Smooth muscle cell of the brain vasculature (primary cell): Measurements from ENCODE around the gene SDC1.

Source experiments
- DNase-seq: peaks from one replicate; pipeline ENCODE4 v3.0.0-alpha.2; 2012; ENCODE audit warnings: low read depth, low spot score

SDC1 gene

GRCh38 chr2:20183373-20183772 is 41.6 kb downstream of the SDC1 start:
- no peak for DNase-seq

GRCh38 chr2:20182241-20182931 is 42.5 kb downstream of the SDC1 start:
- DNase-seq: no peak

GRCh38 chr2:20181761-20182160 is 43.2 kb downstream of the SDC1 start:
- DNase-seq: no peak

GRCh38 chr2:20180676-20181648 is 44.0 kb downstream of the SDC1 start:
- DNase-seq: no peak

- no peak for DNase-seq
Observed at GRCh38 chr2:20179755-20180594, 45.0 kb downstream of the SDC1 start.

- no peak for DNase-seq
Observed at GRCh38 chr2:20179466-20179754, 45.5 kb downstream of the SDC1 start.

- DNase-seq: no peak
Observed at GRCh38 chr2:20178666-20179465, 46.1 kb downstream of the SDC1 start.

GRCh38 chr2:20178249-20178607 is 46.7 kb downstream of the SDC1 start:
- no peak for DNase-seq

- no peak for DNase-seq
Observed at GRCh38 chr2:20177556-20178248, 47.2 kb downstream of the SDC1 start.

GRCh38 chr2:20176760-20177159 is 48.2 kb downstream of the SDC1 start:
- no peak for DNase-seq

GRCh38 chr2:20175931-20176330 is 49.0 kb downstream of the SDC1 start:
- DNase-seq: no peak

GRCh38 chr2:20175267-20175666 is 49.7 kb downstream of the SDC1 start:
- no peak for DNase-seq

- DNase-seq: no peak
Observed at GRCh38 chr2:20174410-20174809, 50.5 kb downstream of the SDC1 start.

GRCh38 chr2:20173496-20174402 is 51.2 kb downstream of the SDC1 start:
- no peak for DNase-seq

GRCh38 chr2:20173064-20173463 is 51.9 kb downstream of the SDC1 start:
- no peak for DNase-seq

- no peak for DNase-seq
Observed at GRCh38 chr2:20172273-20173055, 52.5 kb downstream of the SDC1 start.

- no peak for DNase-seq
Observed at GRCh38 chr2:20171445-20171977, 53.4 kb downstream of the SDC1 start.

- no peak for DNase-seq
Observed at GRCh38 chr2:20170704-20171250, 54.2 kb downstream of the SDC1 start.
